ENCODE data around the gene TEKT1. TPM values are rescaled to one million over a fixed set of nuclear protein-coding genes. Genes with fewer than 3 reads are reported as not detected.
A peak's percentile ranks its signal among the peaks of the same experiment; 100 is the strongest.
"Not testable (repeated sequence)": the region's sequence is repeated elsewhere in the genome, so short reads cannot be mapped to it uniquely, and the experiment has no call there.

Gene TEKT1
- not detected for total RNA-seq

- peak; percentile 60 for DNase-seq (ENCODE audit: low spot score)
- peak; percentile 85 for ATAC-seq (ENCODE audit: low FRiP score)
Observed at GRCh38 chr17:6831661-6832263, at the start of gene TEKT1. TSS of gene TEKT1 (minus strand) at chr17:6831729. CDS start at chr17:6830376, 1,353 bp downstream.

GRCh38 chr17:6879221-6879975, 47.9 kb upstream of the TEKT1 start:
- not testable (repeated sequence) for DNase-seq (ENCODE audit: low spot score); ATAC-seq (ENCODE audit: low FRiP score)

More at GRCh38 chr17:6831661-6832263, at the start of gene TEKT1:
- no peak for TF ChIP-seq CTCF (IDR thresholded peaks at IDR 0.05)

- ATAC-seq (ENCODE audit: low FRiP score); DNase-seq (ENCODE audit: low spot score): not testable (repeated sequence)
Observed at GRCh38 chr17:6875276-6875675, 43.7 kb upstream of the TEKT1 start.

- DNase-seq (ENCODE audit: low spot score) (no peak), ATAC-seq (ENCODE audit: low FRiP score) (no peak)
- TF ChIP-seq CTCF (IDR thresholded peaks at IDR 0.05) = no peak
Observed at GRCh38 chr17:6872936-6873335, 41.4 kb upstream of the TEKT1 start.

- DNase-seq (ENCODE audit: low spot score) = no peak
- peak; percentile 46 for ATAC-seq (ENCODE audit: low FRiP score)
- no peak for TF ChIP-seq CTCF (IDR thresholded peaks at IDR 0.05)
Observed at GRCh38 chr17:6870841-6871240, 39.3 kb upstream of the TEKT1 start.

- no peak for DNase-seq (ENCODE audit: low spot score)
- no peak for ATAC-seq (ENCODE audit: low FRiP score)
- no peak for TF ChIP-seq CTCF (IDR thresholded peaks at IDR 0.05)
Observed at GRCh38 chr17:6868582-6868981, 37.1 kb upstream of the TEKT1 start.

GRCh38 chr17:6867849-6868248, 36.3 kb upstream of the TEKT1 start:
- DNase-seq (ENCODE audit: low spot score) (no peak), ATAC-seq (ENCODE audit: low FRiP score) (no peak)
- TF ChIP-seq CTCF (IDR thresholded peaks at IDR 0.05) = no peak

GRCh38 chr17:6862825-6863224, 31.3 kb upstream of the TEKT1 start:
- peak; percentile 90 for ATAC-seq (ENCODE audit: low FRiP score)
- TF ChIP-seq CTCF (IDR thresholded peaks at IDR 0.05) = no peak
- DNase-seq (ENCODE audit: low spot score) = no peak
